BJ (cell line): ENCODE measurements around the gene CALML5. TPM values are rescaled to one million over a fixed set of nuclear protein-coding genes. Genes with fewer than 3 reads are reported as not detected.

Source experiments
- CTCF ChIA-PET: fragments of 350-600 bp; formaldehyde crosslinking; extraction: SDS; loops from one replicate; lab custom pipeline; 2021; ENCODE audit warnings: antibody characterized with exemption, inconsistent platforms; lab: Yijun Ruan, JAX
- POLR2A ChIA-PET: fragments of 300-600 bp; sonication (Branson Sonifier 250); formaldehyde crosslinking; extraction: SDS; loops from one replicate; lab custom pipeline; 2021; ENCODE audit warnings: antibody characterized with exemption; lab: Charles Lee
- DNase-seq: peaks from one replicate; pipeline ENCODE4 v3.0.0-alpha.2; 2011; ENCODE audit warnings: low read depth
- H3K27me3 ChIP-seq: 2 replicates; pipeline ENCODE4 v1.6.0; 2011; ENCODE audit warnings: low read length; ENCODE audit not compliant: control insufficient read depth, insufficient read depth
- H3K36me3 ChIP-seq: 2 replicates; pipeline ENCODE4 v1.5.1; 2011; ENCODE audit warnings: low read length; ENCODE audit not compliant: control insufficient read depth, insufficient read depth
- H3K4me3 ChIP-seq: 2 replicates; pipeline ENCODE4 v1.5.1; 2011; ENCODE audit warnings: low read depth, mild to moderate bottlenecking, control low read depth, low read length
- polyA minus RNA-seq: library from RNA; depleted of rRNA, polyadenylated mRNA; stranded (reverse); fragments of >200 nt; gene quantifications from 2 replicates; pipeline ENCODE4 v1.2.3, GENCODE V29; 2011; rRNA and poly(A)+ RNA removed
- polyA plus RNA-seq: library from polyadenylated mRNA; depleted of rRNA; stranded (reverse); fragments of >200 nt; gene quantifications from 2 replicates; pipeline ENCODE4 v1.2.3, GENCODE V29; 2011; rRNA removed
- TF ChIP-seq, protein P1 (sequence below): IDR thresholded peaks from 2 replicates; pipeline ENCODE4 v1.5.1; 2011; ENCODE audit warnings: low read depth, mild to moderate bottlenecking, control low read depth, inconsistent platforms, low read length, moderate library complexity; ENCODE audit not compliant: insufficient read depth

The CALML5 gene, protein sequence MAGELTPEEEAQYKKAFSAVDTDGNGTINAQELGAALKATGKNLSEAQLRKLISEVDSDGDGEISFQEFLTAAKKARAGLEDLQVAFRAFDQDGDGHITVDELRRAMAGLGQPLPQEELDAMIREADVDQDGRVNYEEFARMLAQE
- polyA plus RNA-seq (not detected in 2 replicates), polyA minus RNA-seq (not detected in 2 replicates)

GRCh38 chr10:5499493-5500140 is at the start of gene CALML5:
CALML5 (minus strand) TSS chr10:5499570; CDS start chr10:5499438, 132 bp downstream.
- Histone ChIP-seq H3K27me3 (peaks cover 7% of the 10 kb centered on the region; the same call in 1 of the 2 replicates), H3K36me3 (no peaks in the 10 kb centered on the region), H3K4me3 (no peak within 1 kb of the TSS)
- CTCF ChIA-PET = interaction anchor here (1.7 kb wide), 1 partner anchor 123 kb away, joined by 6 read pairs; no protein-coding TSS in a partner anchor
- POLR2A ChIA-PET = no interaction called here
- TF ChIP-seq, protein P1, sequence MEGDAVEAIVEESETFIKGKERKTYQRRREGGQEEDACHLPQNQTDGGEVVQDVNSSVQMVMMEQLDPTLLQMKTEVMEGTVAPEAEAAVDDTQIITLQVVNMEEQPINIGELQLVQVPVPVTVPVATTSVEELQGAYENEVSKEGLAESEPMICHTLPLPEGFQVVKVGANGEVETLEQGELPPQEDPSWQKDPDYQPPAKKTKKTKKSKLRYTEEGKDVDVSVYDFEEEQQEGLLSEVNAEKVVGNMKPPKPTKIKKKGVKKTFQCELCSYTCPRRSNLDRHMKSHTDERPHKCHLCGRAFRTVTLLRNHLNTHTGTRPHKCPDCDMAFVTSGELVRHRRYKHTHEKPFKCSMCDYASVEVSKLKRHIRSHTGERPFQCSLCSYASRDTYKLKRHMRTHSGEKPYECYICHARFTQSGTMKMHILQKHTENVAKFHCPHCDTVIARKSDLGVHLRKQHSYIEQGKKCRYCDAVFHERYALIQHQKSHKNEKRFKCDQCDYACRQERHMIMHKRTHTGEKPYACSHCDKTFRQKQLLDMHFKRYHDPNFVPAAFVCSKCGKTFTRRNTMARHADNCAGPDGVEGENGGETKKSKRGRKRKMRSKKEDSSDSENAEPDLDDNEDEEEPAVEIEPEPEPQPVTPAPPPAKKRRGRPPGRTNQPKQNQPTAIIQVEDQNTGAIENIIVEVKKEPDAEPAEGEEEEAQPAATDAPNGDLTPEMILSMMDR = no peak
- no peak for DNase-seq

DNA sequence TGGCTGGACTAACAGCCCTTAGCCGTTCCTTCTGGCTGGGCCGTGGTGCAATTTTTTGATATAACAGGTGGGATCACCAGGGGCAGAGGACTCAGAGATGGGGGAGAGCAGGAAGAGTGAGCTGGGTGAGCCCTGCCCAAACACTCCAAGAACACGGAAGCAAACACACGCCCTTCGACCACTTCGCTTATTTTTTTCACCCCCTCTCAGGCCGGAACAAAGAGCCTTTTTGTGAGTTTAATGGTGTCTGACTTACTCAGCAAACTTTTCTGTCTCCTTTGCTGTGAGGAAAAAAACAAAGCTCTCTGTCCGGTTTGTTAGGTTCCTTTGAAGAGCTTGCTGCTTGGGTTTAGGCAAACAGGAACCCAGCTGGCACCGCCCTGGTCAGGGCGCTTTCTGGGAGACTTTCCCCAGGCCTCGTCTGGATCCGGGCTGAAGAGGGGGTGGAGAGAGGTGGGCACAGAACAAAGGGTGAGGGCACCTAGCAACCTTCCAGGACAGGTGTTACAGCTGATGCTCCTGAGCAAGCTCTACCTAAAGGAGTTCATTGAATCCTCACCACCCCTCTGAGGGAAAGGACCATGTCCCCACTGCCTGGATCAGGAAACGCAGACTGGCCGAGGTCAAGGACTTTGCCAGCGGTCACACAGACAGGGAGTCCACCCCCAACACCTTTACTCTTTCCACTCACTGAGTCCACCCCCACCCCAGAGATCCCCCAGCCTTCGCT is 48.7 kb upstream of the CALML5 start:
- Histone ChIP-seq H3K4me3 (no peak overlapping the region; the same call in 1 of the 2 replicates), H3K27me3 (no peaks in the 10 kb centered on the region), H3K36me3 (no peaks in the 10 kb centered on the region)
- no peak for DNase-seq
- POLR2A ChIA-PET = interaction anchor here (0.5 to 1.0 kb wide), 3 partner anchors 20 to 102 kb away, joined by 3 to 8 read pairs (median 6); no protein-coding TSS in a partner anchor
- CTCF ChIA-PET = interaction anchor here (1.3 to 2.4 kb wide), 3 partner anchors 10 to 106 kb away, joined by 4 to 11 read pairs (median 6); no protein-coding TSS in a partner anchor
- TF ChIP-seq, protein P1 = no peak

GRCh38 chr10:5547681-5547930 is 48.2 kb upstream of the CALML5 start:
- ChIA-PET CTCF (interaction anchor here (1.3 to 2.4 kb wide), 3 partner anchors 9 to 105 kb away, joined by 4 to 11 read pairs (median 6); no protein-coding TSS in a partner anchor), POLR2A (no interaction called here)
- Histone ChIP-seq H3K27me3 (no peaks in the 10 kb centered on the region), H3K4me3 (no peak overlapping the region; the same call in 1 of the 2 replicates), H3K36me3 (no peaks in the 10 kb centered on the region)
- TF ChIP-seq, protein P1 = no peak
- DNase-seq = no peak

- TF ChIP-seq, protein P1 = no peak
- H3K4me3 ChIP-seq = no peak overlapping the region
- POLR2A ChIA-PET = no interaction called here
- H3K27me3 ChIP-seq = no peaks in the 10 kb centered on the region
- H3K36me3 ChIP-seq = no peaks in the 10 kb centered on the region
- CTCF ChIA-PET = interaction anchor here (1.3 to 2.4 kb wide), 2 partner anchors 9 to 76 kb away, joined by 4 to 11 read pairs; no protein-coding TSS in a partner anchor
- DNase-seq = no peak
Observed at GRCh38 chr10:5546891-5547680, 47.7 kb upstream of the CALML5 start.
